Activated CD4-positive, CD25-positive, alpha-beta regulatory T cell treated with anti-CD3 and anti-CD28 coated beads, Interleukin-2, amount 50 U/mL, for 24 hours (primary cell): ENCODE measurements around the gene ZNF365.
"Not testable (repeated sequence)": the region's sequence is repeated elsewhere in the genome, so short reads cannot be mapped to it uniquely, and the experiment has no call there.

Experiments used
- ATAC-seq, 2 donors: fragments of 150-1000 bp; cut with Tn5 transposase; one replicate each; pipeline ENCODE4 v1.10.0; 2021; ENCODE audit warnings: mild to moderate bottlenecking in 1 of 2, moderate library complexity in 1 of 2

ZNF365 gene

DNA sequence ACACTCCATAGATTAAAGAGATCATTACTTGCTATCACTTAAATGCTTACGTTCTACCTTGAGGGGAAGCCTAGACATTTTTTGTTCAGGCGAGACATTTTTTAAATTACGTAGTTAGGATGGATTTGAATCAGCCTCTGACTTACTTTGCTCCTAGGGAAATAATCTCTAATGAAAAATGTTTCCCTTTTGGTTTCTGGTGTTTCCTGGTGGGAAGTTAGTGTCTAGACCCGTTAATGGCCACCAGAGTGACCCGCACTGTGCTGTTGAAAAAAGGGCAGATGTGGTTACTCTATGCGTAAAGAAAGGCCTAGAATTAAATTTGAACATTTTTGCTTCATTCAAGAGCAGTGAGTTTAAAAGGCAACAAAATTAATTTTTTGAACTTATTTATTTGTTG is 3.8 kb downstream of the ZNF365 start:
- ATAC-seq: no peak

DNA sequence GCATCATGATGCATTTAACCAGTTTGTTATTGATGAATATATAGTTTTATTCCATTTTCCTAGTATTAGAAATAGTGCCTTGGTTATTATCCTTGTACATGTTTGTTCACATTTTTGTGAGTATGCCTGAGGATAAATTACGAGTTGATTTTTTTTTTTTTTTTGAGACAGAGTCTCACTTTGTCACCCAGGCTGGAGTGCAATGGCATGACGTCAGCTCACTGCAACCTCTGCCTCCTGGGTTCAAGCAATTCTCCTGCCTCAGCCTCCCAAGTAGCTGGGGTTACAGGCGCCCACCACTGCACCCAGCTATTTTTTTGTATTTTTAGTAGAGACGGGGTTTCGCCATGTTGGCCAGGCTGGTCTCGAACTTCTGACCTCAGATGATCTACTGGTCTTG is 4.7 kb downstream of the ZNF365 start:
- not testable (repeated sequence) for ATAC-seq

DNA sequence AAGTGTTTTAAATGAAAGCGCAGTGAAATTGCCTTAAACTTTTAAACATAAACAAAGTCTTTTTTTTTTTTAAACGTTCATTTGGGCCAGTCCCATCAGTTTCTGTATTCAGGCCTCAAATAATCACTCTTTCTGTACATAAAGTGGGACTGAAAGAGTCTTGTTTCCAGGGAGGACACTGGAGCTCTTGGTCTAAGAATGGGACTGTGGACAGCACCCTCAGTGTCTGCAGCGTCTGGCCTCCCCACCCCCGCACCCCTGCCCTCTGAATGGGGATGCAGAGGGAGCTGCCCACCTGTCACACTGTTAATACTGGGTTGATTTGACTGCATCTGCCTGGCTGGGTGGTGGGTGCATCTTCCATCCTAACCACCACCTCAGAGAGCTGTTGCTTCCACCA is 5.2 kb downstream of the ZNF365 start:
- no peak for ATAC-seq

DNA sequence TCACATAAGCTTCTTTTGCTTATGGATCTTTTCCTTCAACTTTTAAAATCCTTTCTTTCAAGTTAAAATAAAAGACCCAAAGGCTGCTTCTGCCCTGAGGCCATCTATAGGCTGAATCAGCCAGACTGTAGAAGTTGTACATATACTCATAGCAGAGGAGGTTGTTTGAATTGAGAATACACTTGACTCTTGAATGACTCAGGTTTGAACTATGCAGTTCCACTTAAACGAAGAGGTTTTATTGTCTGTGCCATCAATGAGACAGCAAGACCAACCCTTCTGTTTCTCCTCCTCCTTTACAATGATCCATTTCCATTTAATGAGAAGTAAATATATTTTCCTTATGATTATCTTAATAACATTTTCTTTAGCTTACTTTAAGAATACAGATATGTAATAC is 5.8 kb downstream of the ZNF365 start:
- peak; percentile 69 to 70 for ATAC-seq

DNA sequence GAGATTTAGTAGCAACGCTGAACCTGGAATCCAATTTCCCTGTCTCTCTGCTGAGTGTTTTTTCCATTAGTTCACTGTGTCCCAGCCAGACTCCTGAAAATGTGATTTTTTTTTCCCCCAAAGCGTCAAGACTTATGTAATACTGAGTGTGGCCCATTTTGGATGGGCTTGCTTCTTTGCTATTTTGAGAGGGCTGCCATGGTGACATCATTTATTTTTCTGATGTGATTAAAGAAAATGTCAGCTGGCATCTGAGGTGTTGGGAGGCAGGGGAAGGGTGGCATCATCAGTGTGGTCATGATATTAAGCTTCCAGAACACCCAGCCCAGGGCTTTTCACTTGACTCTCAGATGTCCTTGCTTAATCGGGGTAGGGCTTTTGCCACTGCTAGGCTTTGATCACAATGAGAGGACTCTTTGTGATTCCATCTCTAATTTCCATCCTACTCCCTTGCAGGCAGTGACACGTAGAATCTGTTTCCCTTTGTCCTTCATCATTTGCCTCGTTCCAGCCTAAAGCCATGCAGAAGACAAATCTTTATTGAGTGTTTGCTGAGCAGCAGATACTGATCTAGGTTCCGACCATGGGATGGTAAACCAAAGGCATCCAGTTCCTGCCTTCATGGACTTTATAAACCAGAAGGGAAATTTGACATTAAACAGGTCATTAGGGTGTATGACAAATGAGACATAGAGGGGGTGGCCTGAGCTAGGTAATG is 7.4 kb downstream of the ZNF365 start:
- no peak for ATAC-seq

DNA sequence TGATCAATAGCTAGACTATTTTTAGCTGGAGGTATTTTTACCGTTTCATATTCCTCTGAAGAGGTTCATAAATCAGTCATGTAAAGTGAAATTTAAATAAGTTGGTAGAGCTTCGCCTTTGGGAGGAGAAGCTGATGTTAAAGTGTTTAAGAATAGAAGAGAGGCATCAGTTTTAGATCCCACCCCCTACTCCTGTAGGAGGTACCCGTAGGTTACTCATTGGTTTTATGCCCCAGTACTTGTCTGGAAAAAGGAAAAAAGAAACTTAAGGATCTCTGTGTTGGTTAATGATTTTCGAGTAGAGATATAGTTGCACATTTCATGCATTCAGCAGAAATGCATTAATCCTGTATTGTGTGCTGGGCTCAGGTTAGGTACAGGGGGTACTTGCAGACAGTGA is 8.7 kb downstream of the ZNF365 start:
- no peak for ATAC-seq

DNA sequence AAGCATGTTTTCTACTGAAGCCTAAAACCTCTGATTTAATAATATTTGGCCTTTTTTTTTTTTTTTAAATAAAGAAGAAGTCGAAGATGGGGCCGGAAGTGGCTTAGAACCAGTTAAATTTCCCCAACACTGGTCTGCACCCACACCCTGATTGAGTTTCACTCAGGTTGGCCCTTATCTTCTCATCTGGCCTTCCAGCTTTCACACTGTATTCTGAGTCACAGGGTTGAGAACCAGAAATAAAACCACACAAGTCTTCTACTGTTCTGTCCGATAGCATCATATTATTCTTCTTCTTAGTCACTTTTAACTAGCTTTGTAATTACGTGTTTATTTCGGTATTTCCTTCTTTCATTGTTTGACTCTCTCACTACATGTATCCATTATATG is 9.9 kb downstream of the ZNF365 start:
- peak; percentile 91 to 93 for ATAC-seq

DNA sequence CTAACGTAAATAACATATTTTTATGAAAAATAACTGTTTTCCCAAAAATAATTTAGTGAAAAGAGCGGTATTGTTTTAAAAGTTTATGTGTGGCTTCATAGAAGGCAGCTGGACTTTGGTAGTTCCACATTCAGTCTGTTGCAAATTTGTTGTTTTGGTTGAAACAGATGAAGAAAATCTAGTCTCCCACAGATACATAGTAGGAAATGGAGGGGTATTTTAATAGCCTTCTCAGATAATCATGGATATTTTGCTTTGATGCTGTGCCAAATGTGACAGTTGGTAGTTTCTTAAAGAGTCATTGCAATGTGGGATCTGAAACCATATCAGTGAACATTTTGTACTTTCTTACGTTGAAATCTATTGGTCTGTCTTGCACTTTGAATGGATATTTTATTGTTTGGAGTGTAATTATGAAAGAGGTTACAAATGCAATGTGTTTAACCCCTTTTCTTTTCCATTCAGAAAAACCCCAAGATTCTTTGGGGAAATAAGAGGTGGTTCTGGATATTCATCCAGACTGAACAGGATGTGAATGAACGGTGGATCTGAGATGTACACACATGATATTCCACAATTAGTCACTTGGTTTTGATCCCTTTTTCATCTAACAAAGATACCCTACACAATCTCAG is 10.4 kb downstream of the ZNF365 start:
- no peak for ATAC-seq

DNA sequence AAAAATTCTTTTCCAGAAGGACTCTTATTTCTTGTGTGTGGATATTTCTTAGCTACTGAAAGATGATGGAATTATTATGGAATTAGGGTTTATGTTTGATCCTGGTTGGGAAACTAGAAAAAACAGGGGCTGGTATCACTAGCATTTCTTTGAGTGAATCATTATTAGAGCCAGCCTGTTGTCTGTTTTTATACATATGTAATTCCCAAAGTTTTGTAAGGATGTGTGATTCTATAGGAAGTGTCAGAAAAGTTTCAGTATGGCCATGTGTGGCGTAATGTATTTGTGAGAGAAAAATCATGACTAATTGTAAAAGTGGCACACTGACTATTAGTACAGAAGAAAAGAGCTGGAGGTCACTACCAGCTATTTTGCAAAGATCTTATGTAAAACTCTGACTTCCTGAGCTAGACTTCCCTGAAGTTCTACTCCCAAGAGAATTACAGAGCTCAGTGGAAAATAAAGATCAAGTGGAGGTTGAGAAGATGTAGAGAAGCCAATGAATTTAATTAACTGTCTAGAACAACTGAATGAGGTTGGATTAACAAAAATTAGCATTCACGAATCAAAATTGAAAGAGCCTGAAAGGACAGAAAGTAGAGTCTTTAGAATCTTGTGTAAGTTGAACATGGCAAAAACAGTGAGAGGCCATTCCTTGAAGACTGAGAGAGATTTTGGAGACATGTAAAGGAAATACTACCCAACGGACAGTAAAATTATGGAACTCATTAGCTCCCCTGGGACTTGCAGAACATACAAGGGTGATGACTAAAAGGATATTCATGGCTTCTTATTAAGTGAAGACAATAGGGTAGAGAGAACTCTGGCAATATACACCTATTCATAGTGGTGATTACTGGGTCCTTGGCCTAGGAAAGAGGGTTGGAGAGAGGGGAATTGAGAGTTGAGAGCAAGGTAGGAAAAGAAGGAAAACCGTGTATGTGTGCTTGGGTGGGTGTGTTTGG is 12.5 kb downstream of the ZNF365 start:
- ATAC-seq: no peak

DNA sequence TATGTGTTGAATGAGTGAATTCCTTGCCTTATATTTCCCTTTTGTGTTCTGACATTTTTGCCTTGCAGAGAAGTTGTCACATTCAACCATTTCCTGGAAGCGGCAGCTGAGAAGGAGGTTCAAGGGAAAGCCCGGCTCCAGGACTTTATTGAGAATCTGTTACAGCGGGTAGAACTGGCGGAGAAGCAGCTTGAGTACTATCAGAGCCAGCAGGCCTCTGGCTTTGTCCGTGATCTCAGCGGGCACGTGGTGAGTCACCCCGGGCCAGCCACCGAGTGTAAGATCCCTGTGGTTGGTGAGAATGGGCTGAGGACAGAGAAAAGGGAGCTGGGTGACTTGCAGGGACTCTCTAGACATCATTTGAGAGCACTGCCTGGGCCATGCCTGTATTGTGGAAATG is 14.2 kb downstream of the ZNF365 start:
- no peak for ATAC-seq

DNA sequence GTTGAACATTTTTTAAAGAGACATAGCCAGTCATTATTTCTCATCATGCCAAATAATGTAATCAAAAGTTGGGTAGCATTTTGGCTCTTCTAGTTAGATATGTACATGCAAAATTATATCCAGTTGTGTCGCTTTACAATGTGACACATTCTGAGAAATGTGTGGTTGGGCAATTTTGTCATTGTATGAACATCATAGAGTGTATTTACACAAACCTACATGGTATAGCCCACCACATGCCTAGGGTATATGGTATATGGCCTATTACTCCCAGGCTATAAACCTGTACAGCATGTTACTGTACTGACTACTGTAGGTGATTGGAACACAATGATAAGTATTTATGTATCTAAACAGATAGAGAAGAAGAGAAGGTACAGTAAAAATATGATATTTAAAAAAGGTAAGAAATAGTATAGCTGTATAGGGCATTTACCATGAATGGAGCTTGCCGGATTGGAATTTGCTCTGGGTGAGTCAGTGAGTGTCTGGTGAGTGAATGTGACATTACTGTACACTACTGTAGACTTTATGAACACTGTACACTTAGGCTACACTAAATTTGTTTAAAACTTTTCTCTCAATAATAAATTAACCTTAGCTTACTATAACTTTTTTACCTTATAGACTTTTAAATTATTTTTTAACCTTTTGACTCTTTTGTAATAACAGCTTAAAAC is 16.5 kb downstream of the ZNF365 start:
- peak in 1 of 2 donors; percentile 33 for ATAC-seq

DNA sequence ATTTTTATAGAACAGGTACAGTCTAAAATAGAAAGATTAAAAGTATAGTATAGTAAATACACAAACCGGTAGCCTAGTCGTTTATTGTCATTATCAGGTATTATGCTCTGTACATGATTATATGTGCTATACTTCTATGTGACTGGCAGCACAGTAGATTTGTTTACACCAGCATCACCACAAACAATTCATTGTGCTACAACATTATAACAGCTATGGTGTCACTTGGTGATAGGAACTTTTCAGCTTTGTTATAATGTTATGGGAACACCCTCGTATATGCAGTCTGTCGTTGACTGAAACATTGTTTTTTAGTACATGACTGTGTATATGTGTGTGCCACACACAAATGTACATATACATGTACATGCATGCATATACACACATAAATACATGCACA is 19.1 kb downstream of the ZNF365 start:
- no peak for ATAC-seq

DNA sequence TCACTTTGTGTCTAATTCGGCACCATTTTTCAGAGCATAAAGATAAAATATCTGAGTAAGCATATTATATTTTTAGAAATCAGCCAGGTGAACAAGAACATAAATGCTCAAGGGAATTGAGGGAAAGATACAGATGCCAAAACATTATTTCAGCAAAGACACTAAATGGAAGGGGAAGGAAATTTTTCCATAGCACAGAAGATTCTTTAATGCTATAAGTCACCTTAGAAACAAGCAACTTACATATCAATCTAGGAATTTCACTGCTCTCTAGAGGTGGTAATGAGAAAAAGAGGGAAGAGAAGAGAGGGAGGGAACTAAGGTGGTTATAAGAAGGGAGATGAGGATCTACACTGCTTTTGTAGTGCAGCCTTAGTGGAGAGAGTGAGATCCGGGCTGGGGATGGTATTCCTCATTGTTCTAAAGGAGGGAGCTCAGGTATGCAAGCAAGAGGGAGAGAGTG is 20.4 kb downstream of the ZNF365 start:
- ATAC-seq: no peak

DNA sequence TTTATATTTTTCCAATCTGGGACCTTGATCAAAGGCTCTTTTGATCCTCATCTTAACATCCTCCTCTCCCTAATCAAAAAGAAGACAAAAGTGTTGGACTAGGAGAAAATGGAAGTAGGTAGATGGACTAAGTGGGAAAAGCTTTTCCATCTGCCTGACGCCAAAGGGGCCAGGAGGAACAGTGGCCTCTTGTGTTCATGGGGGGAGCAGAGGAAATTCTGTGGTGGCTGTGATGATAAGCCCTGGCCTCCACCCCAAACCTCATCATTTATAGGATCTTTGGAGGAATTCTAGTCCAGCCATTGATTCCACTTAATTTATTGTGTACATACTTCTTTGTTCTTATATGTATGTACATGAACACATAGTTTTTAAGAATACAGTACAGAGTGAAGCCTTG is 21.7 kb downstream of the ZNF365 start:
- no peak for ATAC-seq

DNA sequence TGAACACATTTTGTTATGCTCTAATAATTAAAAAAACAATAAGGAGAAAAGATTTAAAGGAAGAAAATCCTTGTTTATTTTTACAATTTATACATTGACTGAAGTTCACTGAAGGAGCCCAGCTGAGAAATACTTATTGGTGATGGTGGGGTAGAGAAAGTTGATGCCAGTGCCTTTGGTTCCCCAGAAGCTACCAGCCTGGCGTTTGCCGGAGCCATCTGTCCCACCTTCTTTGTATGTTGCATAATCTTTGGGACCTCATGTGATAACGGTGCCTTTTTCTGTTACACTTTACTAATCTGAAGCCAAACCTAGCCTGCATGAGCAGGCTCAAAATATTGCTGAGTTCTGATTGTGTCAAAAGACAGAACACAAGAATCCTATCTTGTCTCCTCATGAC is 22.7 kb downstream of the ZNF365 start:
- no peak for ATAC-seq

DNA sequence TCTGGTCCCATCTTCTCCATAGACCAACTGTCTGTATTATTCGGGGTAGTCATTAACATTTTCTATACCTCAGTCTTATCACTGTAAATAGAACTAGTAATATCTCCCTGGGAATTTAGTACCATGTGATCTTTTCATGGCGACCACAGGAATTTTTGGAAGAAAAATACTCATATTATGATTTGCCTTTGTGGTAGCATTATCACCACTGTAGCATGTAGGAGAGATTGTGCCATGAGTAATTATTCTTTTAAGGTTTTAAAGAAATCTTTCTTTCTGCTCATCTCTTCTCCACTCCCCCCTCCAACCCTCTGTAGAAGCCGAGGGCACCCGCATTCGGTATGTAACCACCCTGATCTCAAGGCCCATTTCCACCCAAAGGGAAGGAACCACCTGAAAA is 25.0 kb downstream of the ZNF365 start:
- no peak for ATAC-seq

DNA sequence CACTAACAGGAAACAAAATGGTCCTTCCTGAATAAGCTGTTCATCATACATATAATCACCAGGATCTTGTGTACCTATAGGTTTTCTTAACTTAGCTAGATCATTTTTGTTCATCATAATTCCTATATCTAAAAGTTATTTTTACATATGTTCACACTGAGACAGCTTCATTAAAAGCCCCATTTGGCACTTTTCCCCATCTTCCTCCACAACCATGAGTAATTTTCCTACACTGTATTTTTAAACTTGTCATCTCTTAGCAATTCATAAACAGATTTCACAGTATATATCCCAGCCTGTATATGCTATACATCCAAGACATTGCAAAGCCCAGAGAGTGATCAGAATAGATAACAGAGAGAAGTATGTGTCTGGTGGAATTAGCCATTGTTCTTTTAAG is 28.3 kb downstream of the ZNF365 start:
- no peak for ATAC-seq

DNA sequence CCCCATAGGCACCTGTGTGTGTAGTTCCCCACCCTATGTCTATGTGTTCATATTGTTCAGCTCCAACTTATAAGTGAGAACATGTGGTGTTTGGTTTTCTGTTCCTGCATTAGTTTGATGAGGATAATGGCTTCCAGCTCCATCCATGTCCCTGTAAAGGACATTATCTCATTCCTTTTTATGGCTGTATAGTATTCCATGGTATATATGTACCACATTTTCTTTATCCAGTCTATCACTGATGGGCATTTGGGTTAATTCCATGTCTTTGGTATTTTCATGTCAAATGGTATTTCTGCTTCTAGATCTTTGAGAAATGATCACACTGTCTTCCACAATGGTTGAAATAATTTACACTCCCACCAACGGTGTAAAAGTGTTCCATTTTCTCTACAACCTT is 36.4 kb downstream of the ZNF365 start:
- not testable (repeated sequence) for ATAC-seq

DNA sequence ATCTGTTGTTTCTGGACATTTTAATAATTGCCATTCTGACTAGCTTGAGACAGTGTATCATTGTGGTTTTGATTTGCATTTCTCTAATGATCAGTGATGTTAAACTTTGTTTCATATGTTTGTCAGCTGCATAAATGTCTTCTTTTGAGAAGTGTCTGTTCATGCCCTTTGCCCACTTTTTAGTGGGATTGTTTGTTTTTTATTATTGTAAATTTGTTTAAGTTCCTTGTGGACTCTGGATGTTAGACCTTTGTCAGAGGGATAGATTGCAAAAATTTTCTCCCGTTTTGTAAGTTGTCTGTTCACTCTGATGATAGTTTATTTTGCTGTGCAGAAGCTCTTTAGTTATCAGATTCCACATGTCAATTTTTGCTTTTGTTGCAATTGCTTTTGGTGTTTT is 36.8 kb downstream of the ZNF365 start:
- ATAC-seq: not testable (repeated sequence)

DNA sequence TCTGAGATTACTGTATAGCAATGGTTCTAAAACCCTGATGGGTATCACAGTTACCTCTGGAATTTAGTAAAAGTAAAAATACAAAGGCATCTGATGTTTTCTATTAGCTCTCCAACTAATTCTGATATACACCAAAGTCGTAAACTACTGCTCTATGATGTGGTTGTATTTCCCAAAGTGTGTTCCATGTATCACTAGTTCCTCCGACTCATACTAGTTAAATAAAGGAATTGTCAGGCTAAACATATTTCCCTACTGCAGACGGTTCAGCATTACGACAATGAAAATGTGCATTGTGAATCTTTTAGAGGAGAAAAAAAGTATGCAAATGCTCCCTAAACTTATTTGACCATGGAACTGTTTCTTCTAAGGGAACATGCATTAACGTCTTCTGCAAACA is 38.9 kb downstream of the ZNF365 start:
- ATAC-seq: no peak

DNA sequence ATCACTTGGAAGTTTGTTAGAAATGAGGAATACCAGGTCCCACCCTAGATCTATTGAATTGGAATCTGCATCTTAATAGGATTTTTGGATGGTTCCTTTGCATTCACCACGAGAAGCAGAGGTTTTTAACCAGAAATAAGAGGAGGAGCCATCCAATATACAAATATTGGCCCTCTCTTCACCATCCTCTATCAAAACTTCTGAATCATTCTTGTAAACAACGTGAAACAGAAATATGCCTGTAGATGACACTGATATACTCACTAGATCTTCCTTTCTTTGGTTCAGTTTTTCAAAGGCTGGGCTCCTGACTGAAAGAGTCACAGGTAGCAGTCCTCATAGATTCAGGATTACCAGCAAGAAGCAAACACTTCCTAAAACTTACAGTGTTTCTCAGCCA is 39.5 kb downstream of the ZNF365 start:
- ATAC-seq: no peak

DNA sequence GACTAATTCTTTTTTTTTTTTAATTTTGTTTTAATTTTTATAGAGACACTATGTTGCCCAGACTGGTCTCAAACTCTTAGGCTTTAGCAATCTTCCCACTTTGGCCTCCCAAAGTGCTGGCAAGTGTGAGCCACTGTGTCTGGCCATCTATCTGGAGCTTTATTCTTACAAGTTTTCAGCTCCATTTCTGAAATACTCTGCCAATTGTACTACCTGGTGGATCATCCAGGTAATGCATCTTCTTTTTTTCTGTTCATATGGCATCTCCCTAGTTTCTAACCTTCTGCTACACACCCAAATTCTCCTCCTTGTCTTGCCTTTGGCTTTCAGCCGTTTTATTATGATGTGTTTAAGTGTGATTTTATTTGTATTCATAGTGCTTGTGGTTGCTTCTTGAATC is 40.2 kb downstream of the ZNF365 start:
- no peak for ATAC-seq

DNA sequence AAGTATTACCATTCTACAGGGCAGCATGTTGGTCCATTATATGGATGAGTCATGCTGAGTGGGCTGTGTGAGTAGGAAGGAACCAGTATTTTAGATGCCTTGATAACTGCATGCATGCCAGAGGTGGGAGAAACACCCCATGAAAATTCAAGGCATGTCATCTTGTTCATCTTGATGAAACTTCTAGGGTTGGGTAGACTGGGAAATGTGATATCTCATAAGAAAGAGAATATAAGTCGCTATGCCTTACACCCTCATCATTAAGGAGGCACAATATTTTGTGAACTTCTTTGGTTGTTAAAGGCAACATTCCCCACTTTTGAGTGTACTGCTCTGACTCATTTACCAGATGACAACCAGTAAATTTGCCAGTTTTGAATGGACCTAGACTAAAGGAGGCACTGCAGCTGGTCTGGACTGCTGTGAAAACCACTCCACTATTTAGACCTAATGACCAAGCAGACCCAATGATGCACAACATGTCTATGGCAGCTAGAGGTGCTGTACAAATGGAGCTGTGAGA is 48.0 kb downstream of the ZNF365 start:
- no peak for ATAC-seq
